IMR-90 (cell line): Measurements from ENCODE around the gene KLHL33. TPM values are rescaled to one million over a fixed set of nuclear protein-coding genes. Genes with fewer than 3 reads are reported as not detected.

Source experiments
- ATAC-seq: fragments of 200-7000 bp; cut with Tn5 transposase; 2 replicates; pipeline ENCODE4 v1.9.1; 2020; ENCODE audit warnings: low read depth, mild to moderate bottlenecking, moderate library complexity
- BruUV-seq: library from RNA; stranded (reverse); fragments of 400-500 nt; replicated peaks from 2 replicates; lab custom pipeline; 2021; lab: Mats Ljungman, UMichigan
- CTCF ChIA-PET: fragments of 300-600 bp; formaldehyde crosslinking; extraction: SDS; loops from one replicate; lab custom pipeline; 2021; ENCODE audit warnings: antibody characterized with exemption; lab: Yijun Ruan, JAX
- POLR2A ChIA-PET: fragments of 300-600 bp; sonication (Branson Sonifier 250); formaldehyde crosslinking; loops from one replicate; lab custom pipeline; 2022; ENCODE audit warnings: antibody characterized with exemption; ENCODE audit not compliant: unreplicated experiment; lab: Charles Lee
- DNase-seq: peaks from one replicate; pipeline ENCODE4 v3.0.0; 2013
- H2AFZ ChIP-seq: replicated peaks from 2 replicates; pipeline ENCODE3; 2013; ENCODE audit warnings: low read length, mild to moderate bottlenecking; ENCODE audit not compliant: poor library complexity
- H2AK5ac ChIP-seq: 2 replicates; pipeline ENCODE4 v1.6.1; 2013; ENCODE audit warnings: low read depth, low read length, inconsistent platforms
- H2AK9ac ChIP-seq: replicated peaks from 2 replicates; pipeline ENCODE3; 2013; ENCODE audit warnings: mild to moderate bottlenecking, low read depth, low read length, moderate library complexity; ENCODE audit not compliant: poor library complexity
- H2BK120ac ChIP-seq: 2 replicates; pipeline ENCODE4 v1.6.1; 2013; ENCODE audit warnings: low read depth, low read length, inconsistent platforms
- H2BK15ac ChIP-seq: 3 replicates; pipeline ENCODE4 v1.6.1; 2013; ENCODE audit warnings: low read depth, low read length, inconsistent platforms
- H2BK20ac ChIP-seq: 2 replicates; pipeline ENCODE4 v1.6.1; 2013; ENCODE audit warnings: low read depth, mild to moderate bottlenecking, inconsistent platforms, low read length, moderate library complexity
- H2BK5ac ChIP-seq: 2 replicates; pipeline ENCODE4 v1.6.1; 2013; ENCODE audit warnings: mild to moderate bottlenecking, low read depth, low read length, inconsistent platforms; ENCODE audit not compliant: poor library complexity, severe bottlenecking
- H3K14ac ChIP-seq: replicated peaks from 2 replicates; pipeline ENCODE4 v1.6.1; 2013; ENCODE audit warnings: low read depth, low read length, inconsistent platforms
- H3K18ac ChIP-seq: 2 replicates; pipeline ENCODE4 v1.6.1; 2013; ENCODE audit warnings: low read depth, low read length, control low read depth
- H3K23ac ChIP-seq: 2 replicates; pipeline ENCODE4 v1.6.1; 2013; ENCODE audit warnings: low read depth, low read length, inconsistent platforms
- H3K27ac ChIP-seq: 2 replicates; pipeline ENCODE4 v1.5.1; 2013; ENCODE audit warnings: mild to moderate bottlenecking, control low read depth, low read length; ENCODE audit not compliant: insufficient read depth
- H3K27me3 ChIP-seq: 2 replicates; pipeline ENCODE4 v1.6.1; 2013; ENCODE audit warnings: low read length; ENCODE audit not compliant: control insufficient read depth, insufficient read depth
- H3K36me3 ChIP-seq: 2 replicates; pipeline ENCODE4 v1.6.1; 2013; ENCODE audit warnings: low read length, mixed read lengths; ENCODE audit not compliant: control insufficient read depth, insufficient read depth
- H3K4ac ChIP-seq: 2 replicates; pipeline ENCODE4 v1.6.1; 2013; ENCODE audit warnings: low read depth, low read length, inconsistent platforms
- H3K4me1 ChIP-seq: 2 replicates; pipeline ENCODE4 v1.6.1; 2013; ENCODE audit warnings: low read length, mixed read lengths; ENCODE audit not compliant: control insufficient read depth, insufficient read depth
- H3K4me2 ChIP-seq: 2 replicates; pipeline ENCODE4 v1.6.1; 2013; ENCODE audit warnings: low read depth, mild to moderate bottlenecking, control low read depth, low read length, moderate library complexity
- H3K4me3 ChIP-seq: 2 replicates; pipeline ENCODE4 v1.5.1; 2013; ENCODE audit warnings: low read depth, mild to moderate bottlenecking, control low read depth, low read length, moderate library complexity; ENCODE audit not compliant: insufficient read depth
- H3K56ac ChIP-seq: 2 replicates; pipeline ENCODE4 v1.6.1; 2013; ENCODE audit warnings: low read length, inconsistent platforms; ENCODE audit not compliant: insufficient read depth; ENCODE audit errors: extremely low read depth
- H3K79me1 ChIP-seq, 2 experiments: 2 replicates each; pipeline ENCODE4 v1.6.1; 2013; ENCODE audit warnings: low read length in 2 of 2, inconsistent platforms in 1 of 2, low read depth in 1 of 2
- H3K9ac ChIP-seq: 2 replicates; pipeline ENCODE4 v1.6.1; 2013; ENCODE audit warnings: low read depth, low read length, control low read depth
- H3K9me1 ChIP-seq: 2 replicates; pipeline ENCODE4 v1.6.1; 2013; ENCODE audit warnings: low read length, inconsistent platforms; ENCODE audit not compliant: insufficient read depth
- H3K9me3 ChIP-seq: 2 replicates; pipeline ENCODE4 v1.6.1; 2013; ENCODE audit warnings: low read length; ENCODE audit not compliant: control insufficient read depth, insufficient read depth
- H4K20me1 ChIP-seq: 2 replicates; pipeline ENCODE4 v1.6.1; 2013; ENCODE audit warnings: low read length, inconsistent platforms; ENCODE audit not compliant: insufficient read depth
- H4K5ac ChIP-seq: 2 replicates; pipeline ENCODE4 v1.6.1; 2013; ENCODE audit warnings: mild to moderate bottlenecking, low read depth, low read length, control low read depth
- H4K8ac ChIP-seq, 2 experiments: 2 replicates each; pipeline ENCODE4 v1.6.1; 2013; ENCODE audit warnings: low read depth in 2 of 2, low read length in 2 of 2, control low read depth in 1 of 2, inconsistent platforms in 1 of 2
- H4K91ac ChIP-seq: 2 replicates; pipeline ENCODE4 v1.6.1; 2013; ENCODE audit warnings: low read depth, low read length, inconsistent platforms; ENCODE audit not compliant: insufficient read depth
- CEBPB ChIP-seq: IDR thresholded peaks from 2 replicates; pipeline ENCODE4 v1.6.1; 2012; ENCODE audit warnings: low read depth, low read length, improper control_type of control experiment
- CHD1 ChIP-seq: IDR thresholded peaks from 2 replicates; pipeline ENCODE4 v1.6.1; 2012; ENCODE audit warnings: low read depth, low read length, improper control_type of control experiment
- CTCF ChIP-seq: conservative IDR thresholded peaks from 2 replicates; pipeline ENCODE4 v1.5.1; 2012; ENCODE audit warnings: mild to moderate bottlenecking, low read depth, low read length, improper control_type of control experiment
- MXI1 ChIP-seq: IDR thresholded peaks from 2 replicates; pipeline ENCODE4 v1.6.1; 2012; ENCODE audit warnings: low read depth, mild to moderate bottlenecking, low read length, moderate library complexity, borderline replicate concordance
- RAD21 ChIP-seq: IDR thresholded peaks from 2 replicates; pipeline ENCODE4 v1.6.1; 2012; ENCODE audit warnings: low read length, improper control_type of control experiment
- SMC3 ChIP-seq: fragments of 150-350 bp; IDR thresholded peaks from 2 replicates; pipeline ENCODE4 v1.6.1; 2016; ENCODE audit warnings: low read depth, mild to moderate bottlenecking, antibody characterized with exemption, low read length, moderate library complexity
- WGBS, 2 experiments: methylation state at CpG; one replicate each; pipeline versions ENCODE4 v1.1.5 to v1.1.7; 2013; ENCODE audit warnings: missing lambda C conversion rate in 2 of 2; ENCODE audit not compliant: insufficient read length in 1 of 2; ENCODE audit errors: extremely low coverage in 2 of 2; 5-methylcytosine and 5-hydroxymethylcytosine counted together
- dilution Hi-C: fragments of 300-500 bp; cut with HindIII; formaldehyde crosslinking; loops from one replicate; pipeline ENCODE4 v1.14.3; 2018; ENCODE audit warnings: low sequenced_read_pairs; ENCODE audit not compliant: unreplicated experiment
- in situ Hi-C: fragments of 300-500 bp; cut with MboI; formaldehyde crosslinking; loops from 3 replicates; pipeline ENCODE4 v1.14.3; 2019; ENCODE audit warnings: low sequenced_read_pairs, inconsistent platforms, mixed read lengths
- intact Hi-C: fragments of 100-400 bp; cut with micrococcal nuclease; formaldehyde crosslinking; loops from 2 replicates; pipeline ENCODE4 v1.10.0; 2022
- polyA plus RNA-seq, 3 experiments: library from polyadenylated mRNA; depleted of rRNA; stranded (reverse); fragments of >200 nt; gene quantifications; 2 replicates each; pipeline ENCODE4 v1.2.3, GENCODE V29; 2012; ENCODE audit warnings: low replicate concordance in 1 of 3
- total RNA-seq: library from RNA; depleted of rRNA; stranded (reverse); fragments of >200 nt; gene quantifications from 2 replicates; pipeline ENCODE4 v1.2.3, GENCODE V29; 2012

The KLHL33 gene
- total and polyA plus RNA-seq, 2 of the 4 experiments (the other 2 are of a cell fraction), result under 0.01 to 0.03 TPM

GRCh38 chr14:20415782-20416206, 20.2 kb downstream of the KLHL33 start:
- Histone ChIP-seq H3K4ac (no peak overlapping the region), H2BK20ac (no peak overlapping the region), H3K9ac (no peak overlapping the region), H2BK5ac (no peak overlapping the region), H4K20me1 (no peaks in the 10 kb centered on the region), H4K8ac (peak overlapping the region in 1 of 2 experiments; percentile 41; a peak in 1 of 4 replicates), H3K4me3 (no peak overlapping the region), H3K56ac (no peak overlapping the region), H3K27ac (no peak overlapping the region), H3K79me1 (peaks cover 4 to 17% of the 10 kb centered on the region in 2 experiments; a peak in 3 of 4 replicates), H3K4me1 (peaks cover 5% of the 10 kb centered on the region), H3K27me3 (0 out of 2 replicates have a peak, but pooled peaks cover 2% of the 10 kb centered on the region), H4K5ac (peak overlapping the region; percentile 75; the same call in 1 of the 2 replicates), H2BK120ac (no peak overlapping the region), H3K4me2 (no peak overlapping the region), H3K18ac (no peak overlapping the region), H3K14ac (no peak overlapping the region), H3K36me3 (no peaks in the 10 kb centered on the region), H3K23ac (no peak overlapping the region), H4K91ac (no peak overlapping the region), H2AK5ac (no peak overlapping the region), H3K9me1 (0 out of 2 replicates have a peak, but pooled peaks cover 4% of the 10 kb centered on the region), H2AFZ (peak overlapping the region; percentile 52), H2BK15ac (no peak overlapping the region), H3K9me3 (no peaks in the 10 kb centered on the region), H2AK9ac (peak overlapping the region; percentile 85)
- ATAC-seq (peak; percentile 30), DNase-seq (peak; percentile 61)
- no TSS peak for BruUV-seq
- in situ Hi-C loops, result loop anchor here (10.0 kb wide), 1 partner anchor 269 kb away; the partner anchor contains the start of genes ANG and RNASE4
- intact Hi-C loops, result loop anchor here (1.0 kb wide), 1 partner anchor 194 kb away; no protein-coding TSS in a partner anchor
- TF ChIP-seq MXI1 (no peak), CHD1 (no peak), CEBPB (peak; percentile 39; the same call in 1 of the 2 replicates), RAD21 (peak; percentile 51), CTCF (peak; percentile 67), SMC3 (peak; percentile 53)
- ChIA-PET CTCF (interaction anchor here (0.6 to 1.7 kb wide), 10 partner anchors 9 to 204 kb away, joined by 3 to 12 read pairs (median 5); partner anchors contain the start of genes APEX1 and OSGEP), POLR2A (no interaction called here)
- no CpG with 5 or more reads among the region's 3 CpGs for WGBS, 2 experiments
- dilution Hi-C loops, result no loop called here
